Measurements from ENCODE around the gene BMP7.

Gene BMP7

GRCh38 chr20:57224641-57225138 is 41.8 kb downstream of the BMP7 start:
- no peak for DNase-seq

- DNase-seq = no peak
These were observed 42.6 kb downstream of the BMP7 start for GRCh38 chr20:57223648-57224489.

GRCh38 chr20:57222631-57222950 is 43.9 kb downstream of the BMP7 start:
- DNase-seq = no peak

GRCh38 chr20:57221916-57222630 is 44.4 kb downstream of the BMP7 start:
- DNase-seq = no peak

- DNase-seq = no peak
These were observed 45.9 kb downstream of the BMP7 start for GRCh38 chr20:57220337-57221145.

- DNase-seq = no peak
These were observed 47.3 kb downstream of the BMP7 start for GRCh38 chr20:57219071-57219677.

- DNase-seq = no peak
These were observed 48.0 kb downstream of the BMP7 start for GRCh38 chr20:57218489-57218888.

GRCh38 chr20:57217802-57218201 is 48.6 kb downstream of the BMP7 start:
- DNase-seq = no peak

GRCh38 chr20:57216669-57217068 is 49.8 kb downstream of the BMP7 start:
- DNase-seq = no peak

- no peak for DNase-seq
These were observed 50.5 kb downstream of the BMP7 start for GRCh38 chr20:57215826-57216471.

GRCh38 chr20:57215426-57215825 is 51.0 kb downstream of the BMP7 start:
- no peak for DNase-seq

GRCh38 chr20:57214948-57215347 is 51.5 kb downstream of the BMP7 start:
- no peak for DNase-seq

- DNase-seq = no peak
These were observed 52.0 kb downstream of the BMP7 start for GRCh38 chr20:57214427-57214826.

GRCh38 chr20:57213924-57214323 is 52.5 kb downstream of the BMP7 start:
- no peak for DNase-seq

- DNase-seq = no peak
These were observed 53.1 kb downstream of the BMP7 start for GRCh38 chr20:57213291-57213690.

GRCh38 chr20:57212534-57213276 is 53.7 kb downstream of the BMP7 start:
- DNase-seq = no peak

GRCh38 chr20:57211908-57212533 is 54.4 kb downstream of the BMP7 start:
- no peak for DNase-seq

- DNase-seq = no peak
These were observed 55.0 kb downstream of the BMP7 start for GRCh38 chr20:57211406-57211805.

- no peak for DNase-seq
These were observed 55.5 kb downstream of the BMP7 start for GRCh38 chr20:57210911-57211280.

GRCh38 chr20:57210054-57210910 is 56.2 kb downstream of the BMP7 start:
- no peak for DNase-seq

Measured in OCI-M1 (cell line).